MCF 10A (cell line): ENCODE data around the gene EVX1. TPM values are rescaled to one million over a fixed set of nuclear protein-coding genes. Genes with fewer than 3 reads are reported as not detected.

Experiments used
- BruUV-seq: library from RNA; stranded (reverse); fragments of 400-500 nt; replicated peaks from 2 replicates; lab custom pipeline; 2021; lab: Mats Ljungman, UMichigan
- CTCF ChIA-PET: fragments of 300-600 bp; sonication (Branson Sonifier 250); formaldehyde crosslinking; extraction: SDS; loops from one replicate; lab custom pipeline; 2021; ENCODE audit warnings: antibody characterized with exemption, inconsistent platforms; lab: Yijun Ruan, JAX
- POLR2A ChIA-PET: fragments of 300-600, 350-650 bp; sonication (Branson Sonifier 250); formaldehyde crosslinking; extraction: SDS; loops from one replicate; lab custom pipeline; 2020; ENCODE audit warnings: antibody characterized with exemption, inconsistent platforms; lab: Yijun Ruan, JAX
- DNase-seq: peaks from one replicate; pipeline ENCODE4 v3.0.0-alpha.2; 2018; ENCODE audit not compliant: unreplicated experiment
- H3K27ac Mint-ChIP-seq: one replicate; pipeline ENCODE4 v1.8.0; 2022; ENCODE audit warnings: mild to moderate bottlenecking, low read depth, mixed read lengths; ENCODE audit not compliant: unreplicated experiment
- H3K27me3 Mint-ChIP-seq: one replicate; pipeline ENCODE4 v1.8.0; 2022; ENCODE audit warnings: mixed read lengths; ENCODE audit not compliant: insufficient read depth, unreplicated experiment
- H3K36me3 Mint-ChIP-seq: one replicate; pipeline ENCODE4 v1.8.0; 2022; ENCODE audit warnings: mild to moderate bottlenecking, moderate library complexity, mixed read lengths; ENCODE audit not compliant: insufficient read depth, unreplicated experiment
- H3K4me1 Mint-ChIP-seq: one replicate; pipeline ENCODE4 v1.8.0; 2022; ENCODE audit warnings: mixed read lengths; ENCODE audit not compliant: insufficient read depth, unreplicated experiment
- H3K4me3 Mint-ChIP-seq: one replicate; pipeline ENCODE4 v1.8.0; 2022; ENCODE audit warnings: mild to moderate bottlenecking, moderate library complexity, mixed read lengths; ENCODE audit not compliant: unreplicated experiment
- H3K9me3 Mint-ChIP-seq: one replicate; pipeline ENCODE4 v1.8.0; 2022; ENCODE audit warnings: mixed read lengths; ENCODE audit not compliant: unreplicated experiment
- intact Hi-C: fragments of 100-400 bp; cut with micrococcal nuclease; formaldehyde crosslinking; loops from 2 replicates; pipeline ENCODE4 v1.14.1; 2022
- total RNA-seq: library from RNA; stranded (reverse); gene quantifications from 2 replicates; pipeline ENCODE4 v1.2.3, GENCODE V29; 2022
- TF ChIP-seq, protein P1 (sequence below): fragments of 200-600 bp; IDR thresholded peaks from one replicate; pipeline ENCODE4 v1.8.0; 2022; ENCODE audit warnings: antibody characterized with exemption, mild to moderate bottlenecking; ENCODE audit not compliant: unreplicated experiment

EVX1 gene
- total RNA-seq, 1 experiment from 2014 or later, result not detected

DNA sequence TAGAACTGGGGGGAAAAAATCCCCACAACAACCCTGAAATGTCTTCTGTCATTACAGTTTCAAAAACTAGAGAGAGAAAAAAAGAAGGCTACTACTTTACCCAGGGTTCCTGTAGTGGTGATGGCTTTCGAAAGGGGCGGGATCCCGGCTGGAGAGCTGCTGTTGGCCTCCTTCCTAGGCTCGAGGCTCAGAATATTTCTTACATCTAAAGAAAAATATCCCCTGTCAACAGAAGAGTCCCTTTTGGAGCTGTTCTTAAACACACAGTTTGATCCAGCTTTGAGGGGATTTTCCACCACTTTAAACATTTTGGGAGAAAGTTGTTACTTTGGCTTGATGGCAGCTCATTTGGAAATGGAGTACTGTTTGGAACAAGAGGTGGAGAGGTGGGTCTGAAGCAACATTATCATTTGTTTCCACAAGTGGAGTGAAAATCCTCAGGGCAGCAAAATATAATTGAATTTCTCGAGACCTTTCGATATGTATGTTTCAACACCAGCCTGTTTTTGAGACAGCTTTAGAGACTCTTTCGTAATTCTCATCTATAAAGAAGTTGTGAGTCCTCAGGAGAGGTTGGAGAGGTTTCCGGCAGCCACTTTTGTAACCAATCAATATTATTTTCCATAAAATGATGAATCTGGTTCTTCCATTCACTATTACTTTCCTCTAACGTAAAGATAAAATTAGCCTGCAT, 47.8 kb upstream of the EVX1 start:
- no TSS peak for BruUV-seq
- intact Hi-C loops, result loop anchor here (5.0 to 10.0 kb wide), 2 partner anchors 882 to 1730 kb away; no protein-coding TSS in a partner anchor
- no peak for DNase-seq
- POLR2A ChIA-PET, result interaction anchor here (0.6 to 1.7 kb wide), 6 partner anchors 13 to 826 kb away, joined by 3 to 6 read pairs (median 4); no protein-coding TSS in a partner anchor
- H3K9me3 Mint-ChIP-seq, result no peaks in the 10 kb centered on the region
- no peak overlapping the region for H3K4me3 Mint-ChIP-seq
- CTCF ChIA-PET, result interaction anchor here (0.5 to 2.8 kb wide), 28 partner anchors 8 to 975 kb away, joined by 3 to 39 read pairs (median 6); partner anchors contain the start of gene HOXA11
- peaks cover 40% of the 10 kb centered on the region for H3K27me3 Mint-ChIP-seq
- no peaks in the 10 kb centered on the region for H3K36me3 Mint-ChIP-seq
- H3K4me1 Mint-ChIP-seq, result no peaks in the 10 kb centered on the region
- H3K27ac Mint-ChIP-seq, result no peak overlapping the region
- TF ChIP-seq, protein P1, sequence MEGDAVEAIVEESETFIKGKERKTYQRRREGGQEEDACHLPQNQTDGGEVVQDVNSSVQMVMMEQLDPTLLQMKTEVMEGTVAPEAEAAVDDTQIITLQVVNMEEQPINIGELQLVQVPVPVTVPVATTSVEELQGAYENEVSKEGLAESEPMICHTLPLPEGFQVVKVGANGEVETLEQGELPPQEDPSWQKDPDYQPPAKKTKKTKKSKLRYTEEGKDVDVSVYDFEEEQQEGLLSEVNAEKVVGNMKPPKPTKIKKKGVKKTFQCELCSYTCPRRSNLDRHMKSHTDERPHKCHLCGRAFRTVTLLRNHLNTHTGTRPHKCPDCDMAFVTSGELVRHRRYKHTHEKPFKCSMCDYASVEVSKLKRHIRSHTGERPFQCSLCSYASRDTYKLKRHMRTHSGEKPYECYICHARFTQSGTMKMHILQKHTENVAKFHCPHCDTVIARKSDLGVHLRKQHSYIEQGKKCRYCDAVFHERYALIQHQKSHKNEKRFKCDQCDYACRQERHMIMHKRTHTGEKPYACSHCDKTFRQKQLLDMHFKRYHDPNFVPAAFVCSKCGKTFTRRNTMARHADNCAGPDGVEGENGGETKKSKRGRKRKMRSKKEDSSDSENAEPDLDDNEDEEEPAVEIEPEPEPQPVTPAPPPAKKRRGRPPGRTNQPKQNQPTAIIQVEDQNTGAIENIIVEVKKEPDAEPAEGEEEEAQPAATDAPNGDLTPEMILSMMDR, result no peak

DNA sequence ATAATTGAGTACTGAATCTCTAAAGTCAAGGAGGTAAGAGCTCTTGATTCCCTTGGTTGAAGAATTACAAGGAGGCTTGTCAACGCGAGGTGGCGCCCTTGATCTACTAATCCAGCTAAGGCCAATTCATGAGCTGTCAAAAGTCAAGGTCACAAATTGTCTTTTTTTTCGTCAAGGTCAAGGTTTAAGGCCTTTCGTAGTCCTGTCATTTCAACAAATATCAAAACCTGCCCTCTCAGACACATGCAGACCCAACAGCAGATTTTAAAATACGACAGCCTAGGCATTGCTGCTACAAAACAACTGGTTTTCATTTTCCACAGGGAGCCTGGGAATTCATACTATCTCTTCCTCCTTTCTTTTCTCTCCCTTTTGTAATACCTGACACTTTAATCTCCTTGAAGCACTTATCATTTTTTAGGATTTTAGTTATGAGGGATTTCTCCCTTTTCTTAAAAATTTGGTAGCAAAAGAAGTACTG, 46.3 kb upstream of the EVX1 start:
- ChIA-PET POLR2A (interaction anchor here (0.7 to 1.7 kb wide), 4 partner anchors 545 to 898 kb away, joined by 3 to 6 read pairs (median 4); no protein-coding TSS in a partner anchor), CTCF (interaction anchor here (0.6 to 2.8 kb wide), 42 partner anchors 9 to 1187 kb away, joined by 3 to 39 read pairs (median 4); partner anchors contain the start of gene HOXA11)
- Mint-ChIP-seq H3K27ac (no peak overlapping the region), H3K27me3 (peaks cover 55% of the 10 kb centered on the region), H3K36me3 (no peaks in the 10 kb centered on the region), H3K4me3 (no peak overlapping the region), H3K4me1 (no peaks in the 10 kb centered on the region), H3K9me3 (no peaks in the 10 kb centered on the region)
- TF ChIP-seq, protein P1, result peak; percentile 83
- intact Hi-C loops, result loop anchor here (1.0 to 10.0 kb wide), 7 partner anchors 380 to 1728 kb away; no protein-coding TSS in a partner anchor
- no TSS peak for BruUV-seq
- DNase-seq, result peak; percentile 74

DNA sequence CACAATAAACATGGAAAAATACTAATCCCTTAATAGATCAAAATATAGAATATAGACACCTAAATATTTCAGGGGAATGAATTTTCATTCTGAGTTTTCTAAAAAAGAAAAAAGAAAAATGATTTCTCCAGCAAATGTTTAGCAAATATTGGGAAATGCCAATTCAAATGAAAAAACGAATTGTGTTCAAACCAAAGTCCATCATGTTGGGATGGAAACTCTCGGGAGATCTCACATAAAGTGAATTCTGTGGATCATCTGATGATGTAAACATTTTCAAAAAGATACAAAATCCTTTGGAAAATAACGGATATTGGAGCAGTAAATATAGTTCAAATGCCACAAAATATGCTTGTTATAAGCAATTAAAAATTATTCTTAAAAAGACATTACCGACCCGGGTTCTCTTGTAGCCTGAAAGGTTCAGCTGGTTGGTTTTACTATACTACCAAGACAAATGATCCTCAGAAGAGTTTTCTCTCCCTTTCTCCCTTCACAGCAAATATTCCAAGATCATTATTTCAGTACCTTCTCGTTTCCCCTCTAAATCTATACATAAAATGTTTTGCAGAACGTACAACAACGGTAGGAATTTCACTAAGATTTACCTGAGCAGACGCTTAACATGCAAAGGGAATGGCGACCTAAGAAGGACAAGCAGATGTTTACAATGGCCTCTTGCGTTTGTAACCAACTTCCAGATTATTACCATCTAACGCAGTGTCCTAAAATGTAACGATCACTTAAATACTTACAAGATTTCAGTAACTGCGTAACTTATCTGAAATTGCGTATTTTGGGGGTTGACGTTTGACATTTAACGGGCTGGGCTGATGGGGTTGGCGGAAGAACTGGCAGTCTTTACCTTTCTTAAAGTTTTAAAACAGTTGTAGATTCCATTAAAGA, 45.2 kb upstream of the EVX1 start:
- Mint-ChIP-seq H3K36me3 (no peaks in the 10 kb centered on the region), H3K27me3 (peaks cover 66% of the 10 kb centered on the region), H3K4me1 (no peaks in the 10 kb centered on the region), H3K9me3 (no peaks in the 10 kb centered on the region), H3K27ac (no peak overlapping the region), H3K4me3 (no peak overlapping the region)
- CTCF ChIA-PET, result interaction anchor here (0.7 to 1.4 kb wide), 2 partner anchors 11 to 89 kb away, joined by 3 to 4 read pairs; no protein-coding TSS in a partner anchor
- DNase-seq, result no peak
- POLR2A ChIA-PET, result no interaction called here
- no TSS peak for BruUV-seq
- TF ChIP-seq, protein P1, result no peak
- intact Hi-C loops, result loop anchor here (5.0 to 10.0 kb wide), 2 partner anchors 880 to 1727 kb away; no protein-coding TSS in a partner anchor
